ENCODE measurements around the gene LACTB. TPM values are rescaled to one million over a fixed set of nuclear protein-coding genes. Genes with fewer than 3 reads are reported as not detected.

LACTB gene
- total and polyA plus RNA-seq, 4 donors: 13.2 to 25.3 (median 19.1) TPM

DNA sequence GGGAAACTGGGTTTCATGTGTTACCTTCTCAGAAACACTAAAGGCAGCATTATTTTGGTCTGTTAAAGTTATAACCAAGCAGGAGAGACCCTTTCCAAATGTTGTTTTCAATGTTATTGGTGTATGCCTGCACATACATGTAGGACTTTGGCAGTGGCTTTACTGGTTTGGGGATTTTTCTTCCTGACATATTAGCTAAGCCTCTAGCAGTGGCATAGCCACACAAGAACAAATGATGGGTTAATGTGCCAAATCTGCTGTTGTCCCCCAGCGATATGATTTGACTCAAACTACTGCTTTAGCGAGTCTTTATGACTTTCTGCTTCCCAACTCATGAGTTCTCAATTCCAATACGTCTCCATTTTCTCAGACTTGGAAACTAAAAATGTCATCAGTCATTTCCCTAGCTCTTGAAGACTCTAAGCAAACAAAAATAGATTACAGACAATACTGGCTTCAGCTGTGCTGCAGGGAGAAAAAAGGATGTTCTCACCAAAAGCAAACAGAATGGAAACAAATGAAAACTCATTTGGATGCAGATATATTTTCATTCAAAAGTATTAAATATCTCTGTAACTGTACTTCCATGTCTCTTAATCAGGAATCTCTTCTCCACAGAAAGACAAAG lies 49.5 kb upstream of the LACTB start:
- Histone ChIP-seq H3K36me3 (ENCODE audit: control insufficient read depth in 4 of 4, insufficient read depth in 3 of 4, low read depth in 1 of 4, low read length in 3 of 4) (peaks cover 2 to 22% (median 10%) of the 10 kb centered on the region in 4 donors), H3K4me1 (ENCODE audit: control insufficient read depth in 4 of 4, insufficient read depth in 4 of 4, low read length in 3 of 4) (peaks cover 0 to 3% (median 0%) of the 10 kb centered on the region in 4 donors), H3K27me3 (ENCODE audit: control insufficient read depth in 4 of 4, insufficient read depth in 4 of 4, low read length in 3 of 4) (no peaks in the 10 kb centered on the region), H3K27ac (ENCODE audit: low read depth in 1 of 2, low read length in 2 of 2) (no peak overlapping the region), H3K9me3 (ENCODE audit: control insufficient read depth in 4 of 4, low read length in 3 of 4) (no peaks in the 10 kb centered on the region), H3K4me3 (ENCODE audit: low read depth in 1 of 3, low read length in 3 of 3) (no peak overlapping the region), H3K9ac (ENCODE audit: low read depth in 1 of 2, low read length in 2 of 2) (no peak overlapping the region)
- TF ChIP-seq HNF4A (conservative IDR thresholded peaks at IDR 0.05) (no peak), FOXA2 (IDR thresholded peaks at IDR 0.05) (no peak), HNF4G (IDR thresholded peaks at IDR 0.05) (no peak), MAX (IDR thresholded peaks at IDR 0.05) (no peak), CTCF (IDR thresholded peaks at IDR 0.05; ENCODE audit: low read depth, low read length, missing input control) (no peak), EGR1 (IDR thresholded peaks at IDR 0.05; ENCODE audit: low read depth in 2 of 2) (no peak), JUND (IDR thresholded peaks at IDR 0.05) (no peak), RAD21 (IDR thresholded peaks at IDR 0.05) (no peak)
- 90% methylated on average over 3 of the region's 3 CpGs for whole genome bisulfite sequencing
- DNase-seq (ENCODE audit: low spot score): no peak

GRCh38 chr15:63072809-63073277 lies 48.8 kb upstream of the LACTB start:
- 85% methylated on average over 9 of the region's 9 CpGs for WGBS
- H3K9me3 ChIP-seq (ENCODE audit: control insufficient read depth in 4 of 4, low read length in 3 of 4): no peaks in the 10 kb centered on the region
- H3K27ac ChIP-seq (ENCODE audit: low read depth in 1 of 2, low read length in 2 of 2): no peak overlapping the region
- H3K4me1 ChIP-seq (ENCODE audit: control insufficient read depth in 4 of 4, insufficient read depth in 4 of 4, low read length in 3 of 4): peaks cover 0 to 3% (median 0%) of the 10 kb centered on the region in 4 donors
- H3K4me3 ChIP-seq (ENCODE audit: low read depth in 1 of 3, low read length in 3 of 3): no peak overlapping the region
- peaks cover 2 to 20% (median 9%) of the 10 kb centered on the region in 4 donors for H3K36me3 ChIP-seq (ENCODE audit: control insufficient read depth in 4 of 4, insufficient read depth in 3 of 4, low read depth in 1 of 4, low read length in 3 of 4)
- H3K9ac ChIP-seq (ENCODE audit: low read depth in 1 of 2, low read length in 2 of 2): no peak overlapping the region
- H3K27me3 ChIP-seq (ENCODE audit: control insufficient read depth in 4 of 4, insufficient read depth in 4 of 4, low read length in 3 of 4): no peaks in the 10 kb centered on the region
- TF ChIP-seq FOXA1 (IDR thresholded peaks at IDR 0.05): no peak
- TF ChIP-seq SP1 (IDR thresholded peaks at IDR 0.05): no peak
- no peak for TF ChIP-seq EGR1 (IDR thresholded peaks at IDR 0.05; ENCODE audit: low read depth in 2 of 2)
- TF ChIP-seq JUND (IDR thresholded peaks at IDR 0.05): no peak
- TF ChIP-seq, protein P1, sequence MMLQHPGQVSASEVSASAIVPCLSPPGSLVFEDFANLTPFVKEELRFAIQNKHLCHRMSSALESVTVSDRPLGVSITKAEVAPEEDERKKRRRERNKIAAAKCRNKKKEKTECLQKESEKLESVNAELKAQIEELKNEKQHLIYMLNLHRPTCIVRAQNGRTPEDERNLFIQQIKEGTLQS (IDR thresholded peaks at IDR 0.05): no peak
- TF ChIP-seq HNF4G (IDR thresholded peaks at IDR 0.05): no peak
- TF ChIP-seq GABPA (IDR thresholded peaks at IDR 0.05 in 1 of 2, conservative IDR thresholded peaks at IDR 0.05 in 1 of 2): no peak
- no peak for DNase-seq (ENCODE audit: low spot score)

GRCh38 chr15:63073497-63074172 lies 48.0 kb upstream of the LACTB start:
- Histone ChIP-seq H3K4me1 (ENCODE audit: control insufficient read depth in 4 of 4, insufficient read depth in 4 of 4, low read length in 3 of 4) (peaks cover 0 to 3% (median 0%) of the 10 kb centered on the region in 4 donors), H3K9me3 (ENCODE audit: control insufficient read depth in 4 of 4, low read length in 3 of 4) (no peaks in the 10 kb centered on the region), H3K27ac (ENCODE audit: low read depth in 1 of 2, low read length in 2 of 2) (no peak overlapping the region), H3K9ac (ENCODE audit: low read depth in 1 of 2, low read length in 2 of 2) (no peak overlapping the region), H3K36me3 (ENCODE audit: control insufficient read depth in 4 of 4, insufficient read depth in 3 of 4, low read depth in 1 of 4, low read length in 3 of 4) (peaks cover 2 to 13% (median 6%) of the 10 kb centered on the region in 4 donors), H3K27me3 (ENCODE audit: control insufficient read depth in 4 of 4, insufficient read depth in 4 of 4, low read length in 3 of 4) (no peaks in the 10 kb centered on the region), H3K4me3 (ENCODE audit: low read depth in 1 of 3, low read length in 3 of 3) (no peak overlapping the region)
- 64% methylated on average over 9 of the region's 9 CpGs for WGBS
- no peak for DNase-seq (ENCODE audit: low spot score)
- TF ChIP-seq RXRA (IDR thresholded peaks at IDR 0.05) (peak in 1 of 2 donors; percentile 32), HNF4G (IDR thresholded peaks at IDR 0.05) (peak; percentile 7), FOXA2 (IDR thresholded peaks at IDR 0.05) (no peak), ZBTB33 (IDR thresholded peaks at IDR 0.05) (no peak), HNF4A (conservative IDR thresholded peaks at IDR 0.05) (peak; percentile 65 to 70), TAF1 (conservative IDR thresholded peaks at IDR 0.05) (no peak)
